ENCODE measurements around the gene CKB. TPM values are rescaled to one million over a fixed set of nuclear protein-coding genes. Genes with fewer than 3 reads are reported as not detected.
A peak's percentile ranks its signal among the peaks of the same experiment; 100 is the strongest.

CKB gene
- total RNA-seq, 1 donor = 44.4 TPM

GRCh38 chr14:103550451-103551337 lies 28.1 kb upstream of the CKB start:
- no peak for DNase-seq (ENCODE audit: low read depth in 2 of 3, low spot score in 2 of 3)

GRCh38 chr14:103549361-103550311 lies 27.0 kb upstream of the CKB start:
- no peak for DNase-seq (ENCODE audit: low read depth in 2 of 3, low spot score in 2 of 3)

- DNase-seq (ENCODE audit: low read depth in 2 of 3, low spot score in 2 of 3) = no peak
Measured at GRCh38 chr14:103548463-103549351, 26.1 kb upstream of the CKB start.

GRCh38 chr14:103547941-103548462 lies 25.4 kb upstream of the CKB start:
- no peak for DNase-seq (ENCODE audit: low read depth in 2 of 3, low spot score in 2 of 3)

GRCh38 chr14:103547455-103547940 lies 24.9 kb upstream of the CKB start:
- no peak for DNase-seq (ENCODE audit: low read depth in 2 of 3, low spot score in 2 of 3)

GRCh38 chr14:103546652-103547454 lies 24.2 kb upstream of the CKB start:
- DNase-seq (ENCODE audit: low read depth in 2 of 3, low spot score in 2 of 3) = peak; percentile 53 to 72 (median 60)

- no peak for DNase-seq (ENCODE audit: low read depth in 2 of 3, low spot score in 2 of 3)
Measured at GRCh38 chr14:103545915-103546651, 23.5 kb upstream of the CKB start.

- DNase-seq (ENCODE audit: low read depth in 2 of 3, low spot score in 2 of 3) = no peak
Measured at GRCh38 chr14:103545219-103545914, 22.7 kb upstream of the CKB start.

GRCh38 chr14:103544388-103545218 lies 22.0 kb upstream of the CKB start:
- no peak for DNase-seq (ENCODE audit: low read depth in 2 of 3, low spot score in 2 of 3)

GRCh38 chr14:103543721-103544387 lies 21.2 kb upstream of the CKB start:
- DNase-seq (ENCODE audit: low read depth in 2 of 3, low spot score in 2 of 3) = no peak

GRCh38 chr14:103543140-103543539 lies 20.5 kb upstream of the CKB start:
- no peak for DNase-seq (ENCODE audit: low read depth in 2 of 3, low spot score in 2 of 3)

GRCh38 chr14:103542605-103543088 lies 20.0 kb upstream of the CKB start:
- no peak for DNase-seq (ENCODE audit: low read depth in 2 of 3, low spot score in 2 of 3)

- no peak for DNase-seq (ENCODE audit: low read depth in 2 of 3, low spot score in 2 of 3)
Measured at GRCh38 chr14:103541709-103542604, 19.3 kb upstream of the CKB start.

- DNase-seq (ENCODE audit: low read depth in 2 of 3, low spot score in 2 of 3) = no peak
Measured at GRCh38 chr14:103540821-103541708, 18.4 kb upstream of the CKB start.

All from hematopoietic multipotent progenitor cell (in vitro differentiated cells).